IPS DF 4.7 (cell line): ENCODE measurements around the gene SPON1.

Experiments used
- DNase-seq: peaks from one replicate; pipeline ENCODE4 v3.0.0-alpha.2; 2013; ENCODE audit warnings: low spot score; ENCODE audit errors: extremely low read depth

Gene SPON1

DNA sequence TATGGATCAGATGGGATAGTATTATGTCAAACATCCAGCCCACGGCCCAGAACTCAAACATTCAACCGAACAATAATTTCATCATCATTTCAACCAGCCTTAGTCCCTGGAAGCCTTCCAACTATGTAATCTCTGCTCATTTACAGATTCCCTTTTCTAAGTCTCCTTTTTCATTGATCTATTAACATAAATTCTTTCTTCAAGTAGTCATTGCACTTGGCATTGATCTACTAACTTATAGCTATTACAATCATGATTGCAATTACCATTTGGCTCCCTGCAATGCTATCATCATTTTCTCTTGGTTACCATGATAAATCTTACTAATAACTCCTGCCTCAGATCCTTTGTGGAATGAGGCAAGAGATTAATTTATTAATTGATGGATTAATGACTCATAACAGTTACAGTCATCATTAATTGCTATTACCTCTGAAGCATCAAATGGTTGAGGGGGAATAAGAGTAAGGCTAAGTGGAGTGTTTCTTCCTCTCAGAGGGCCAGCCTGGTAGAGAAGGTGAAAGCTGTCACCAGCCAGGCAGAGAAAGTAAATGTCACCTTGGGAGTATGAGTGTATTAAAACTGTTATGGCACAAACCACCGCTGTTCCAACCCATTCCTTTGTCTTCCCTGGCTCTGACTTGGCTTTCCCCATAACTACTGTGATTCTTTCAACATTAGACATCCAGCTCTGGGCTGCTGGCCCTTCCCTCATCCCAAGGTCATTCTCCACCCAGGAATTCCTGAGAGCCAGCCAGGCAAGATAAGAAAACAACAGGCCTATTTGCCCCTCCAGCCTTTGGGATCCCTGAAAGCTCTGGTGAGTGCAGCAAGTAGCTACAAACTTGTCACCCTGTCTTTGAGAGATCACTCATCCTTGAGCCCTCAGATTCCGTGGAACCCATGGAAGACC lies 221.8 kb downstream of the SPON1 start:
- DNase-seq: no peak

DNA sequence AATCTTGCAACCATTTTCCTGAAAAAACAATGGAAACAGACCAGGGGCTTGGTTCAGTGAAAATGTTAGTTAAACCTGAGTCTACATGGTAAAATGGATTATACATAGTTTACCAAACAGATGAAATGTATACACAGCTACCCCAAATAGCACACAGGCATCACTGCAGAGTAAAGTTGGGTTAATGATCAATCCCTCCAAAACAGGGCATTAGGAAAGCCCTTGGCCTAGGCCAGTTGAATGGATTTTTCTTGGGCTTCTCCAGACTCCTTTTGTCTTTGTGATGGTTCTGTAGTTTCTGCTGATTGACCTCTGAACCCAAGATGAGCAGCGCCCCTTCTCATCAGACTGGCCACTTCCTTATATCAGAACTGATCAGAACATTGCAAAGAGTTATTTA lies 222.9 kb downstream of the SPON1 start:
- no peak for DNase-seq

DNA sequence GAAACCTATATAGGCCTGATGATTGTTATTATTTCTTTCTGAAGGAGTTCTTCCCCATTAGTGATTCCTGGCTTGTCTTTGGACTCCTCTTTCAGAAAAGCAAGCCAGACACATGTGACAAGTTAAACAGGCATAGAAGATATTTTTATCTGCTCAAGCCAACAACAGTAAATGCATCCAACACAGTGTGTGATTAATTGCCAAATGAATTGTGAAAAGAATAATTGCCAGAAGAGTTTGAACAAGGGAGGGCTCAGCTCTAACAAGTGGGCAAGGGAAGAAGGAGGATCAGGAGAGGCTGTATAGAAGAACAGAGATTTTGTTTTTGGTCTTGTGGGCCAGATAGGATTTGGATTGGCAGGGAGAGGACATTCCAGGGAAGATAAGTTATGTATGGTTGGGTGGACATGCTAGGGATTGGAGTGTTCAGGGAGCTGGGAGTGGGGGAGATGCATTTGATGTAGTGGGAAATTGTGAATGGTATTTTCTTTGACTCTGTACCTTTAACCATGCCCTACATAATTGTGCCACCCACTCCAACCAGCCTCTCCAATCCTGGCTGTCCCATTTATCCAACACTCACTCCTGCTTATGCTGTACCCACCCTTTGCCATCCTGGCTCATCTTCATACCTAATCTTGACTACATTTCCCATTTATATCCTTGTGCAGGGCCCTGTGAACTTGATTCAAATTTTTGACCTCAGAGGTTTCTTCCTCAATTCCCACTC lies 223.7 kb downstream of the SPON1 start:
- DNase-seq: no peak

DNA sequence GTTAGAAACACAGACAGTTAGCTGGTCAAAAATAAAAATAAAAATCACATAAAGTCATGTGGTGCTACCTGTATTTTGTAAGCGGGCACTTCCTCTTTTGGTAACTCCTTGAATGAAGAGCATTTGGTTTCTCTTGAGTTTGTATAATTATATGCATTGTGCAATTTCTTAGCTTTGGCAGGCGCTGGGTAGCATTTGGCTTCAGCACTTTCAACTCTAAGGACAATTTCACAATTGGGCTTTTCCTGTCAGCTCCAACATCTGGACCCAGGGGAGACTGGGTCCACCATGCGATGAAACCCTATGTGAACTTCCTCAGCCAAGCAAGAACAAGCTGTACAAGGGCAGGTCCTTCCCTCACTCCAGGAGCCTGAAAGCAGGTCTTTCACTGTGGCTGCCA lies 227.4 kb downstream of the SPON1 start:
- no peak for DNase-seq

DNA sequence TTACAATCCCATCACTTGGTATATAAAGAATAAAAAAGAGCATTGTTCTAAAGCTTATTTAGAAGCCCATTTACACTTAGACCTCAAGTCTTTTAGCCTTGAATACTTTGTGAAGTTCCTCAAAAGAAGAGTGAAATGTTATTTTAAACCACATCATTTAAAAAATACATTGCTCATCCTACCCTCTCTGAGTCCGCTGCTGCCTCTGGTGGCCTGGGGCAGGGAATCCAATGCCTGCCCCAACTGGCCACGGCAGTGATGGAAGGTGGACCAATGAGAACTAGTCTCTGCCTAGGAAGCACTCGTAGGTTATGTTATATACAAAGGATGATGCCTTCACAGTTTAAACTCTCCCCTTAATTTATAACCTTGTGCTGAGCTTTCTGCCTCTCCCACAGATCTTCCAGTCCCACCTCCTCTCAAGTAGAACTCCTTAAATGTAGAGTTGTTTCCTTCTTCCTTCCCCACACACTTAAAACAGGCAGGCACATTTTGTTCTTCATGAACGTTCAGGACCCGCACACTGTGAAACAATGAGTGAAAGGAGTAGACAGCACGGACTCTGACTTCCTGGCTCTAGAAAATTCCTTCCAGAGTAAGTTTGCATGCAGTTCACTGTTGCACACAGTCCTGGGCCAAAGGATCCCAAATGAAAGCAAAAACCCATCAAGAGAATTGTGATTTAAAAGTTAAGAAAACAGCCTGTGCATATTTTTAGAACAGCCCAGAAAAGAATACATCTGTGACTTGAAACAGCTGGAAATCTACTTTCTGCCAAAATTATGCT lies 228.7 kb downstream of the SPON1 start:
- DNase-seq: no peak

DNA sequence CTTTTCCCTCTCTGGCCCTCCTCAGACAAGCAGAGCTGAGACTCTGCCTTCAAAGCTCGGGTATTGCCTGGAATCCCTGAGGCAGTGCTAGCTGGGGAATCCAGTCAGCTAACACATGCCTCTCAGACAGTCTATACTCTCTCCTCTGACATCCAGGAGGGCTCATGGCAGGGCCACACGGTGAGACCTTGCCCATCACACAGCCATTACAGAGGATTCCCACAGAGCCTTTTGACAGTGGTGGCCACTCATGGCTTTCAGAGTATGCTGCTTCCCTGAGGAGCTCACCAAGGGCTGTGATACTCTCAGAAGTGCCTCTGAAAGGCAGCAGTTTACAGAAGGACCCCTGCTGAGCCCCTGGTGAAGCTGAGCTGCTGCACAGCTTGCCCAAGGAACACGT lies 231.1 kb downstream of the SPON1 start:
- DNase-seq: no peak

DNA sequence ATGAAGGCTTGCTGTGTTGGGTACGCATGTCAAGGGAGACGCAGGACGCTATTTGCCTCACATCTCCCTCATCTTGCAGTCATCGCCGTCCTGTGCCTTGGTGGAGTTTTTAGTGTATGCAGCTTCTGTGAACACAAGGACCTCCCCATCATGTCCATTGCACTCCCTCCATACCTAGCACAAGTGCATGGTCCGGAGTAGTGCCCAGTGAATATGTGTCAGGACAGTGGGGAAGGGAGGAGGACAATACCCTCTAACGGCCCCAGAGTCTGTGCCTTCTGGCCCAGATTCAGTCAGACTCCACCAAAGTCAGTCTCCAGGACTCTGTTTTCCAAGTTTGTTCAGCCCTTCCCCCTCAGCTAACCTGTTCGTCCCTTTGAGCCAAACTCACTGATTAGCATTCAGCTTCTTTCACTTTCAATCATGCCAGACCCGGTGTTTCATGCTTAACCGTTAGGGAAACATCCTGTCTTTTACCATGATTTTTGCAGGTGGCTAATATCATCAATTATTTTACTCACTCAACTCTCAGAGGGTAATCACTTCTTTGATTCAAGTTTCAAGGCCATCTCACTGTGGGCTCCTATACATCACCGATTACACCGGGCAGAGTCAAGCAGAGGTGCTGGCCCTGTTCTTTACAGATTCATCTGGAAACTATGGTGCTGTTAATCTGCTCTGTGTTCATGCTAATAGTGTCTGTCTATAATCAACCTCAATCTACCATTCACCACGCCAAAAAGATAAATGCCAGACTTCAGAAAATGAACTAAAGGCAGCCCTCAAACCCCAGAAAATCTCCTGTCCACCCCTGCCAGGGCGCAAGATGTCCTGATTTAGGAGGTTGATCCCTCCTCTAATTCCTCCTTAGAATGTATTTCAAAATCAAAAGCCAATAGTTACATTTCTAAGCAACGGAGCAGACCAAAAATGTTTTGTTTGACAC lies 240.0 kb downstream of the SPON1 start:
- DNase-seq: no peak

DNA sequence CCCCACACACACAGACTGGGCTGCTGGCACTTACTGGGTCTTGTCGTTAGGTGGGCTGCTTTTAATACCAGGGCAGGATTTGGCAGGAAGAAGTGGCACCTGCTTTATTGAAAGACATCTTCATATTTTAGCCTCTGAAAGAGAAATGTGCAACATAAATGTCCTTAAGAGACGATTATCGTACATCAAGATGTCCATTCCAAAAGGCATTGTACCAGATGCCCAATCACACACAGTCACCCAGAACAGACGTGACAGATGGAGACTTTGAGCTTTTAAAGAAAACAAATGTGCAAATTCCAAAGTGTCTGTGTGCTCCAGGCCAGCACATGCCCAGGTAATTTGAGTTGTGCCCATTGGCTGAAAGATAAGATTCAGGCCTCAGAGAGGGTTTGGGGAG lies 240.8 kb downstream of the SPON1 start:
- DNase-seq: no peak

DNA sequence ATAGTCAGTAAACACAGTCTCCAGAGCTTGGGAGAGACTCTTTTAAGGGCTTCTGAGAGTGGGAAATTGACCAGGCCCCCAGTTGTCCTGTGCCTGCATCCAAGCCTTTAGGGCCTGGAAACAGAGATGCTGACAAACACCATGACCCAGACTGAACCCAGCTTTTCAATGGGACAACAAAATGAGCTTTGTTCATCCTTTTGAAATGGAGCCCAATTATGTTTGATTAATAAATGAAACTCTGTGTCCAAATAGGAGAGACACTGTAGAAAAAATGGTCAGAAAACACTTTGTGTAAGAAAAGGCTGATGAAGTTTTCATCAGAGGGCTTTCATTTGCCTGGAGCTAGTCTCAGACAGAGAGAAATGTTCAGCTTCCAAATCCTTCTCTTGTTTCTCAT lies 250.5 kb downstream of the SPON1 start:
- no peak for DNase-seq

DNA sequence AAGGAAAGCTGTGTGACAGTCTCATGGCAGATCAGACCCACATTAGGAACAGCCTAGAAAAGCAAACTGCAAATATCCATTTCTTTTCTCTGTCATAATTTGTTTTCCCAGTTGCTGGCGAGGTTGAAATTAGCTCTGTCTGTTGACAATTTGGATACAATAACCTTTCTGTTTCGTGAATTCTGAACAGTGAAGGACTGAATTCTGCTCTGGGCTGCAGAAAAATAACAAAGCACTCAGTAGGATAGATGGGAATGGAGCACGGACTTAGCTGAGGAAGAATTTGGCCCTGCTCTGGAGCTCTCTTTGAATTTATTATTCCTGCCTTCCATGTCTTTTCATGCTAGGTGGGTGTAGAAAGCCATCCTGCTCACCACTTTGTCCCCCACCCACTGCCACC lies 256.2 kb downstream of the SPON1 start:
- DNase-seq: no peak

DNA sequence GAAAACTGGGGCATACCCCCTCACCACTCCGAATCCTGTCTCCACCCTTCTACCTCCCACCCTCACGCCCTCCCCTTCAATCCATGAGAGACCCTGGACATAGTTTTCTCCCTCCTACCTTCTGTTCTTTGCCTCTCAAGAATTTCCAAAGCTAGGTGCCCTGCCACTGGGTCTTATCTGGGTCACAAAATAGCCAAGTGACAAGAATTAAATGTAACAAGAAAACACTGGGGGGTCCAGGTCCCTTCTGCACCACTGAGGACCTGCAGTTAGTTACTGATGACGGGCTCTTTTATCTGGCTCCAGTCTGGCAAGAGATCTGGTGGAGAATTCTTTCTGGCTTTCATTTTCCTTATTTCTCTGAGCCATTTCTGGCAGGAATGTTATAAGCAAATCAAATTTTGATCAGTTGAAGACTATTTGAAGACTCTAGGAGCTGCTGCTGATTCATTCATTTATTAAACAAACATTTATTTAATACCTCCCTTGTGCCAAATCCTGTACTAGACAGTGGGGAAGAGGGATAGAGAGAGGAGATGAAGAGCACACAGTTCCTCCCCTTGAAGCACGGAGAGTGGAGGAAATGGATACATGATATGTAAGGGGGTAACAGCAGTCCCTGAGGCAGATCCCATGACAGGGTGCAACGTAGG lies 261.2 kb downstream of the SPON1 start:
- no peak for DNase-seq

DNA sequence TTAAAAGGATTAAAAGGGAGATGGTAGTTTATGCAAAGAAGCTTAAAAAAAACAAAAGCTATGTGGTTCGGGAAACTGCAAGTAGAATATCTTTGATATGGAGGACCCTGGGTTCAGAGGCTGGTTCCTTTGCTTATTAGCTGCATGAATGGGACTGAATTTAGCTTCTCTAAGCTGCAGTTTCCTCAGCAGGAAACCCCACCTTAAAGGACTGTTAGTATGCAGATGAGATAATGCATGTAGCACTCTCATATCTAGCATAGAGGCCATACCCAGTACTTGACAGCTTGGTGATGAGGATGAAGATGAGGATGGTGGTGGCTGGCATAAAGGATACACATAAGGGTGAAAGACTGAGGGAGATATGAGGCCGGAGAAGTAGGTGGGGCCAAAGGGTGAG lies 261.9 kb downstream of the SPON1 start:
- DNase-seq: no peak

DNA sequence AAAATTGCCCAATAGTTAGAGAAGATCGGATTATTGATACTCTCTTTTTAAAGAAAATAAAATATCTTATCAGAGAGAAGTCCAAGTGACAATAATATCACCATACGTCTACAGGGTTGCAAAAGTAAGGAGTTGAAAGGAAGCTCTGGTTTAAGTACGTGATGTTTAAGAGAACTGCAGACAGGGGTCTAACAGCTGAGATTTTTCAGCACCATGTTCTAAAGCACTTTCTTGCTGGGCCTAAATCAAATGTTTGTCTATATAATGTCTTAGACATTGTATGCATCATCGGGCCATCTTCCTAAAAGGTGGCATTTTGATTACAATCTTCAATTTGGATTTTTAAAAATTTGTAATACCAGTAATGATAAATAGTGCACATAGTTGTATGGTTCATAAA lies 263.1 kb downstream of the SPON1 start:
- no peak for DNase-seq

DNA sequence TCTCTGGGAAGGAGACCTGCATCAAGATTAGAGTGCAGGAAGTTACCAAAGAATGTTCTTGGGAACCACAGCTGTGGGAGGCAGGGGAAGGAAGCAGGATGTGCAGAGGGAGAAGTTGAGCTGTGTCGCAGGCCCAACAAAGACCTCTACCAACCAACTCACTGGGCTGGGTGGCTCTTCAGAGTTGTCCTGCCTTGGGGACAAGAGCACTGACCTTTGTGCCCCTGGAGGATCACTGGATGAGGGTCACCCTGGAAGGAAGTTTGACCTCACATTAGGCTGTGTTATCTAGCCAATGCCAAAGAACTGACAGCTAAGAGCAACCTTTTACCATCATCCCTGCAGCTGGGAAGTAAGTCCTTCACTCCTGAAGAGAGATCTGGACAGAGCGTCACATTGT lies 265.8 kb downstream of the SPON1 start:
- no peak for DNase-seq

DNA sequence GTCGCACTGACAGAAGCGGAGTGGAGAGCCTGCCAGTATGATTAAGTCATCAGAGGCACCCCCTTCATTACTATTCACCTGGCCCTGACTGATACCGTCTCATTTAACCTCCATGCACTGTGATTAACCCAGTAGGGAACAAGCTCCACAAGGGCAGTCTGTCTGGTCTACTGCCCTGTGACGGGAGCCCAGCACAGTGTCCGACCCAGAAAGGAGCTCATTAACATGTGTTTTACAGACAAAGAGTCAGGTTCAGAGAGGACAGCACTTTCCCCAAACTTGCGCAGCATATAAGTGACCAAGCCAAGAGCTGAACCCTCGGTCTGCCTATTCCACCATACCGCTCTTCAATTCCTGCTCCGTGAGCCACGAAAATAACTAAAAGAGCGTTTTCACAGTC lies 266.9 kb downstream of the SPON1 start:
- DNase-seq: no peak

DNA sequence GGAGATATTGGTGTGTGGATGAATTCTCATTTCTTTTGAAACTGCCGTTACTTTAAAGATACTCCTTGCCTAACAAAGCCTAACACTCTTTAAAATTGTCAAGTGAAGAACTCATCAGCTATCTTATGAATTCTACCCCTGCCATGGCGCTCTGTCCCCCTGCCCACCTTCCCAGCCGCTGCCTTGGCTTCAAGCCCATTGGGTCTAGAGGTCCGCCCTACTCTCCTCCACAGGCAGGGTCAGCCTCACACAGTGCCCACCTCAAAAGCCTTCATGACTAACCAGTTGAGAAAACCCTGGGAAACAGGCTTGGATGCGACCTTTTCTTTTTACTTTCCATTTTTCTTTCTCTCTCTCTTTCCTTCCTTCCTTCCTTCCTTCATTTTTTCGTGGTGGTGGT lies 267.9 kb downstream of the SPON1 start:
- DNase-seq: no peak

DNA sequence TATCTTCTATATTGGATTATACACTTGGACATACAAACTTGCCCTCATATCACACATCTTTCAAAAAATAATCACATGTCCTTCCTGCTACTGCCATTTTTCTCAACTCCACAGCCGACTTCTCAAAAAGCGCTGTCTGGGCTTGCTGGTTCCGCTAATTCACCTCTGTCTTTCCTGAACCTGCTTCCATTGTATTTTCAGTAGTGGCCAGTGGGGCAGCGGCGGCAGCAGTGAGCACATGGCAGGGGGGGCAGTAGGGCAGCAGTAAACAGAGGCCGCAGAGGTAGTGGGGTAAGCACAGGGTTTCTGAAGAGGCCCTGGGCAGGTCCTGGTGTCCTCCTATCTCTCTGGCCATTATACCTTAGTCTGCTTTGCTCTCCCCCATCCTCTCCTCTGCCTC lies 270.1 kb downstream of the SPON1 start:
- no peak for DNase-seq

DNA sequence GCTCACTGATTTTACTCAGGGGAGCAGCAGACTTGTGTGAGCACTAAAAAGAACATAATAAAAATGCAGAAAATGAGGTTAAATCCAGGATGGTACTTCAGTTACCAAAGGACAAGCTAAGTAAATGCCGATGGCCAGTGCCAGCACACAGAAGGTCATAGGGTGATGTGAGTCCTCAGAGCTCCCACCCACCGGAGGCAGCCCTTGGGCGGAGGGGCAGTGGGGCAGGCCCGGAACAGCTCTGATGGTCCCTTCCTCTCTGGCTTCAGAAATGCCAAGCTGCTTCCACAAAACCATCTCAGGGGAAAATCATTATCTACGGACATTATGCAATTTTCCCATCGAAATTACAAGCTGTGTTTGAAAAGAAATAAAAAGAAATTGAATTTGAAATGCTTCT lies 271.9 kb downstream of the SPON1 start:
- no peak for DNase-seq

DNA sequence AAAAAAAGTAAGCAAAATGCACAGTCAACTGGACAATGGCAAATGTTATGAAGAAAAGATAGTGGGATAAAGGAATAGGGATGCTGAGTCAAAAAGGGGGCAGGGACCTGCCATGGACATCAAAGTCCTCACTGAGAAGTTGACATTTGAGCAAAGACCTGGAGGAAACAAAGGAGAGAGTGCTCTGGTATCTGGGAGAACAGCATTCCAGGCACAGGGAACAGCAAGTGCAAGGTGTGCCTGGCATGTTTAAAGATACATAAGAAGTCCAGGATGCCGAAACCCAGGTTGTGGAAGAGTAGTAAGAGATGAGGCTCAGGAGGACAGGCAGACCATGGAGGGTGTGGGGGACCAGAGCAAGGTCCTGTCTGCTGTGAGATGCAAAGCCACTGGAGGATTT lies 273.2 kb downstream of the SPON1 start:
- no peak for DNase-seq

DNA sequence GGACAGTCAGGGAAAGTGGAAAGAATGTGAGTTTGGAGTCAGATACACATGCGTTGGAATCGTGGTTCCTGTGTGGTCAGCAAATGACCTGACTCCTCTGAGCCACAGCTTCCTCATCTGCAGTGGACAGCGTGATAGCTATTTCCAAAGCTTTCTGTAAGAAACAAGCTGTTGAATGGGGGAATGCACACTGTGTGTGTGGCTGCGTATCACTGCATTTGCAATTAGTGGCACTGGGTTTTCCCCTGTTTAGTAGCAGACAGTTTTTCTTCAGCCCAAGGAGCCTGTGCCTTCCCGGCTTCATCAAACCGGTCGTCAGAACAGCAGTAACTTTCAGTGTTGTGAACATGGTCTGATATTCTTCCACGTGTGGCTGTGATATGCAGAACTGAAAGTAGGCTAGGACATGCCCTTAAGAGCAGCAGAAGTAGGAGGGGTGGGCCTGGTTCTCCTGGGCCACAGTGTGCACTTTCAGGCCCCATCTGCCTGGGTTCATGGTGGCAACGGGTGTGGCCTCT lies 275.0 kb downstream of the SPON1 start:
- no peak for DNase-seq
